ENCODE results near the gene IMMP2L.

GRCh38 chr7:111090846-111091245, 471.4 kb downstream of the IMMP2L start, which contains the start of gene LRRN3:
- TF ChIP-seq CTCF (conservative IDR thresholded peaks at IDR 0.05; ENCODE audit: low read length): no peak
- TF ChIP-seq EZH2phosphoT487 (IDR thresholded peaks at IDR 0.05; ENCODE audit: borderline replicate concordance): no peak

All from Loucy (cell line).